Activated naive CD8-positive, alpha-beta T cell (primary cell): ENCODE measurements around the gene USP7.
A peak's percentile ranks its signal among the peaks of the same experiment; 100 is the strongest.

Source experiments
- H3K27ac Mint-ChIP-seq: one replicate; pipeline ENCODE4 v1.8.0; 2021; ENCODE audit warnings: mixed read lengths
- H3K27me3 Mint-ChIP-seq: one replicate; pipeline ENCODE4 v1.8.0; 2021; ENCODE audit warnings: mixed read lengths
- H3K36me3 Mint-ChIP-seq: one replicate; pipeline ENCODE4 v1.8.0; 2021; ENCODE audit warnings: mixed read lengths
- H3K4me1 Mint-ChIP-seq: one replicate; pipeline ENCODE4 v1.8.0; 2021; ENCODE audit warnings: low read depth, mixed read lengths
- H3K4me3 Mint-ChIP-seq: one replicate; pipeline ENCODE4 v1.8.0; 2021; ENCODE audit warnings: mild to moderate bottlenecking, mixed read lengths
- H3K9me3 Mint-ChIP-seq: one replicate; pipeline ENCODE4 v1.8.0; 2021; ENCODE audit warnings: low read depth, mixed read lengths

The USP7 gene

DNA sequence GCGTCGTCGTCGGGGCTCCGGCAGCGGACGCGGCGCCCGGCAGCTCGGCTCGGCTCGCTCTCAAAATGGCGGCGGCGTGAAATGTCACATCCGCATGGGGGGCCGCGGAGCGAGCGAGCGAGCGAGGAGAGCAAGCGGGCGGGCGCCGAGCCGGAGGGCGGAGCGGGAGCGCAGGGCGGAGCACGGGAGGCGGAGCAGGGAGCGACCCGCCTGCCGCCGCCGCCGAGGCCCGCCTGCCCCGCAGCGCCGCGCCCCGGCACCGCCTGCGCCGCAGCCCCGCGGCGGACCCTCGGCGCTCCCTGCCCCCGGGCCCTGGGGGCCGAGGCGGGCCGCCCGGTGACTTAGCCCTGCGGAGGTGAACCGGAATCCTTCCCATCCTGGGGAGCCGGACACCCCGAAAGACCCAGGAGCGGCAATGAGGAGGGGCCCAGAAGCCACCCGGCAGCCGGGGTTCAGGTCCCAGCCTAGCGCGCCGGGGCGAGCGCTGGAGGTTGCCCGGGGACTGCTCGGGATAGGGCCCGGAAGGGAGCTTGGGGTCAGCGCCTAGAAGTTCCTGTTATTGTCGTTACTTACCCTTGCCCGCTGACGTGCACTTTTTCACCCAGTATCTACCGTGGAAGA lies at the start of gene USP7:
Gene USP7, minus strand, starts transcription at position 86 of the 621 bp plus-strand sequence. CDS start 621 bp downstream, outside the sequence.
- H3K4me1 Mint-ChIP-seq: peaks cover 36% of the 10 kb centered on the region
- peak within 1 kb of the TSS; percentile 96 for H3K27ac Mint-ChIP-seq
- peaks cover 5% of the 10 kb centered on the region for H3K36me3 Mint-ChIP-seq
- peak within 1 kb of the TSS; percentile 99 for H3K4me3 Mint-ChIP-seq
- H3K9me3 Mint-ChIP-seq: no peaks in the 10 kb centered on the region
- no peaks in the 10 kb centered on the region for H3K27me3 Mint-ChIP-seq

DNA sequence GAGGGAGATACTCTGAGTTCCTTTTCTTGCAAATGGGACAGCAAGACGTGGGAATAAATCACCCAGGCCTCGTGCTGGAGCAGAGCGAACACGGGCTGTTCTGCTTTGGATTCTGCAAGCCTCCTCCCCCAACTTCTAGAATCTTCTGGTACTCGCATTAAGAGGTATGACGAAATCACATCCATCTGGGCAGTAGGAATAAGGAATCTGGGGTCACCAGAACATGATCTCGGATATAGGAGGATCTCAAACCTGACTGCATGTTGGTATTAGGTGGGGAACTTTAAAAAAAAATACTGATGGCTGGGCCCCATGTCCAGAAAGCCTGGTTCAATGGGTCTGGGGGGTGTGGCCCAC lies 49.8 kb upstream of the USP7 start:
- Mint-ChIP-seq H3K27me3 (peaks cover 5% of the 10 kb centered on the region), H3K36me3 (peaks cover 5% of the 10 kb centered on the region), H3K9me3 (no peaks in the 10 kb centered on the region), H3K4me3 (no peak overlapping the region), H3K4me1 (peaks cover 7% of the 10 kb centered on the region), H3K27ac (no peak overlapping the region)

DNA sequence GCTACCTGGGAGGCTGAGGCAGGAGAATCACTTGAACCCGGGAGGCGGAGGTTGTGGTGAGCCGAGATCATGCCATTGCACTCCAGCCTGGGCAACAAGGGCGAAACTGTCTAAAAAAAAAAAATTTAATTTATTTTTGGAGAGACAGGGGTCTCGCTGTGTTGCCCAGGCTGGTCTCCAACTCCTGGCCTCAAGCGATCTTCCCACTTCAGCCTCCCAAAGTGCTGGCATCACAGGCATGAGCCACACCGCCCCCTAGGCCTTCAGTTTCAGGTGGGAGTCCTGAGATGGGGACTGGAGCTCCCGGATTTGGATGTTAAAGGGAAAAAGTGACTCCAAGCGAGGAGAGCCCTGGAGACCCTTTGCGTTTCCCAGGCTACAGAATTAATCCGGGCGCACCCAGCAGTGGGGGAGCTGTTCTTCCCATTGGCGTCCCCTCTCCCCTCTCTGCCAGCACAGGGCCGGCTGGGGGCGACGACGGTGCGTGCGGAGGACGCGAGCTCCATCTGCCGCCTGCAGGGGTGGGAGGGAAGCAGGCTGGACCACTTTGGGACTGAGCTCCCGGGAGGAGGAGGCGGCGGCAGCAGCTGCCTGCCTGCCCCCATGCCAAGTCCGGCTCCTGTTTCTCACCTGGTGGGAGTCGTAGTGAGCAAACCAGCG lies 49.3 kb upstream of the USP7 start:
- H3K9me3 Mint-ChIP-seq: no peaks in the 10 kb centered on the region
- peaks cover 5% of the 10 kb centered on the region for H3K36me3 Mint-ChIP-seq
- peaks cover 5% of the 10 kb centered on the region for H3K27me3 Mint-ChIP-seq
- H3K27ac Mint-ChIP-seq: no peak overlapping the region
- H3K4me3 Mint-ChIP-seq: no peak overlapping the region
- peaks cover 9% of the 10 kb centered on the region for H3K4me1 Mint-ChIP-seq

DNA sequence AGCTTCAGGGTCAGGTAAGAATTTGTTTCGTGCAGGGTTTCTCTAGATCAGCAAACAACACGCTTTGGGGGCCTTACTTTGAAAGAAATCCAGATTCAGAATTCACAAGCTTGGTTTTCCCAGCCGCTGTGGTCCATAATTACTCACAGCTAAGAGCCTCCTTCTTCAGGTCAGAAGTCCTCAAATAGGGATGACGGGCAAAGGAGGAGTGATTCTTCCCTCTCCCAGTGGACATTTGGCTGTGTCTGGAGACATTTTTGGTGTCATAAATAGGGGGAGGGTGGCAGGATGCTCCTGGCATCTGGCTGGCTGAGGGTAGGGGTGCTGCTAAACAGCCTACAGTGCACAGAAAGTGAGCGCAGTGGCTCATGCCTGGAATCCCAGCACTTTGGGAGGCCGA lies 48.6 kb upstream of the USP7 start:
- H3K36me3 Mint-ChIP-seq: peaks cover 5% of the 10 kb centered on the region
- H3K27ac Mint-ChIP-seq: no peak overlapping the region
- H3K27me3 Mint-ChIP-seq: peaks cover 5% of the 10 kb centered on the region
- peaks cover 9% of the 10 kb centered on the region for H3K4me1 Mint-ChIP-seq
- no peak overlapping the region for H3K4me3 Mint-ChIP-seq
- H3K9me3 Mint-ChIP-seq: no peaks in the 10 kb centered on the region

DNA sequence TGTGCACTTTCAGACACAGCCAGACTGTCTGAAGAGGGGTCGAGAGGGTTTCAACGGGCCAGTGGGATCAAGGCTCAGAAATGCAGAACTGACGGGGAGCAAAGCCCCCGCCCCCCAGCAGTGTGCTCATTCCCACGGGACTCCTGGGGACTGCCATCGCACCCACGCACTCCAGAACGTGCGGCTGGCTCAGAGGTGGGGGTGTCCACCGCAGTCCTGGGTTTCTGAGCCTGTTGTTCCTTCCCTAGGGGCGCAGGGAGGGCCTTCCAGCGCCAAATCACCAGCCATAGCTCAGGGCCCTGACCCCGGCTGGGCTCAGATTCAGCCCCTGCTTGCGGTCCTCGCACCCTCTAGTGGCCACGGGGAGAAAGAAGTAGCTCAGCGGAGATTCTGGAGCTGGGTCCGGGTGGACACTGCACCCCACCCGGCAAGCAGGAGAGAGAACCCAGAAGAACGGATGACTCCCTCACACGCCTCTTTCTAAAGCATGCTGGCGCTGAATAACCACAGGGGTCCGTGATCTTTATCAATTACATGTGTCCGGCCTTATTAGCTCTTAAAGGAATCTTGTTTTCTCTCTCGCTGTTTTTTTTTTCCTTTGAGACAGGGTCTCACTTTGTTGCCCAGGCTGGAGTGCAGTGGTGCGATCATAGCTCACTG lies 45.0 kb upstream of the USP7 start:
- H3K36me3 Mint-ChIP-seq: no peaks in the 10 kb centered on the region
- H3K4me1 Mint-ChIP-seq: peaks cover 9% of the 10 kb centered on the region
- H3K9me3 Mint-ChIP-seq: no peaks in the 10 kb centered on the region
- H3K4me3 Mint-ChIP-seq: no peak overlapping the region
- peaks cover 4% of the 10 kb centered on the region for H3K27me3 Mint-ChIP-seq
- H3K27ac Mint-ChIP-seq: no peak overlapping the region

DNA sequence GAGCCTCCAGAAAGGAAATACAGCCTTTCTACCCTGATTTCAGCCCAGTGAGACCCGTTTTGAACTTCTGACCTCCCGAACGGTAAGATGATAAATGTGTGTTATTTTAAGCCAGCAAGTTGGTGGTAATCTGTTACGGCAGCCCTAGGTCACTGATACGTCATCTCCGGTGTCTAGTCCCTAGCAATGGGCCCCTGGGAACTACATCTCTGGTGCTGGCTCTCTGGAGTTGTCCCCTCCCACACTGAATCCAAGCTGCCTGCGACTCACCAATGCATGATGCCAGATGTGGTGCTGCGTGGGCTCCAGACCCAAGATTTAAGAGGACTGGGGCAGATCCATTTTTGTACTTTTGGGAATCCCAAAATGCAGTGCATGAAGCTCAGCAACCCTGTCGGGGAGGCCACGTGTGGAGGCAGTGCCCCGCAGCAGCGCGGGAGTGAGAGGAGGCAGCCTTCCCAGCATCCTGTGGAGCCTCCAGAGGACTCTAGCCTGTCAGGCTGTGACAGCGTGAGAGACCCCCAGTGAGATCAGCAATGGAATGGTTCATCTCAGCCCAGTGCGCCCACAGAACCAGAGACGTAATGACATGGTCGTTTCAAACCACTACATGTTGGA lies 43.6 kb upstream of the USP7 start:
- Mint-ChIP-seq H3K4me3 (no peak overlapping the region), H3K36me3 (no peaks in the 10 kb centered on the region), H3K9me3 (no peaks in the 10 kb centered on the region), H3K27ac (no peak overlapping the region), H3K4me1 (peaks cover 7% of the 10 kb centered on the region), H3K27me3 (peaks cover 4% of the 10 kb centered on the region)

DNA sequence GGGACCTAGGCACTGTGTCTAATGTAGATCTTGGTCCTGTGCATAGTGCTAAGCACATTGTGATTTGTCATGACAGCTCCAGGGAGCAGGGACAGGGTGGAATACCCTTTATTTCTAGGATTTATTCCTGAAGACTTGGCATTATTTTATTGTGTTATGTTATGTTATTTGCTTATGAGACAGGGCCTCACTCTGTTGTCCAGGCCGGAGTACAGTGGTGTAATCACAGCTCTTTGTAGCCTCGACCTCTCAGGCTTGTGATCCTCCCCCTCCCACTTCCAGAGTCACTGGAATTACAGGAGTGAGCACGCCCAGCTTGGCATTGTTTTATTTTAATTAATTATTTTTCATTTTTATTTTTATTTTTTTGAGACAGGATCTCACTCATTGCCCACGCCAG lies 40.5 kb upstream of the USP7 start:
- Mint-ChIP-seq H3K36me3 (no peaks in the 10 kb centered on the region), H3K9me3 (no peaks in the 10 kb centered on the region), H3K4me3 (no peak overlapping the region), H3K4me1 (peaks cover 7% of the 10 kb centered on the region), H3K27me3 (peaks cover 4% of the 10 kb centered on the region), H3K27ac (no peak overlapping the region)

DNA sequence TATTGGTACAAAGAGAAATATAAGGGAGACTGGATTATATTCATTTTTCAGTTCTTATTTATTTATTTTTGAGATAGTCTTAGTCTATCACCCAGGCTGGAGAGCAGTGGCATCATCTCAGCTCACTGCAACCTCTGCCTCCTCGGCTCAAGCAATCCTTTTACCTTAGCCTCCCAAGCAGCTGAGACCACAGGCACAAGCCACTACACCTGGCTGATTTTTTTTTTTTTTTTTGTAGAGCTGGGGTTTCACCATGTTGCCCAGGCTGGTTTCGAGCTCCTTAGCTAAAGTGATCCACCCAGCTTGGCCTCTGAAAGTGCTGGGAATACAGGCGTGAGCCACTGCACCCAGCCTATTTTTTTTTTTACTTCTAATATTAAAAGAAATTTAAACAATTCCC lies 40.1 kb upstream of the USP7 start:
- H3K27ac Mint-ChIP-seq: no peak overlapping the region
- peaks cover 4% of the 10 kb centered on the region for H3K4me1 Mint-ChIP-seq
- no peaks in the 10 kb centered on the region for H3K36me3 Mint-ChIP-seq
- H3K4me3 Mint-ChIP-seq: no peak overlapping the region
- H3K9me3 Mint-ChIP-seq: no peaks in the 10 kb centered on the region
- peaks cover 3% of the 10 kb centered on the region for H3K27me3 Mint-ChIP-seq

DNA sequence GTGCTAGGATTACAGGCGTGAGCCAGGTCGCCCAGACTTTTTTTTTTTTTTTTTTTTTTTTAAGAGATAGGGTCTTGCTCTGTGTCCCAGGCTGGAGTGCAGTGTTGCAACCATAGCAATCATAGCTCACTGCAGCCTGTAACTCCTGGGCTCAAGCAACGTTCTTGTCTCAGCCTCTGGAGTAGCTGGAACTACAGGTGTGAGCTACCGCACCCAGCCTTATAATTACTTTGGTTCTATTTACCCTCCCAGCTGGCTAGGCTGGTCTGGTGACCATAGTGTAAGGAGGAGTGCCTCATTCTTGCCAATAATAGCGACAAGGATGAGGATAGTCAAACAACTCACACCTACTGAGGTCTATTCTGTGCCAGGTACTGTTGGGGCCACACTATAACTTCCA lies 39.6 kb upstream of the USP7 start:
- Mint-ChIP-seq H3K4me3 (no peak overlapping the region), H3K9me3 (no peaks in the 10 kb centered on the region)

DNA sequence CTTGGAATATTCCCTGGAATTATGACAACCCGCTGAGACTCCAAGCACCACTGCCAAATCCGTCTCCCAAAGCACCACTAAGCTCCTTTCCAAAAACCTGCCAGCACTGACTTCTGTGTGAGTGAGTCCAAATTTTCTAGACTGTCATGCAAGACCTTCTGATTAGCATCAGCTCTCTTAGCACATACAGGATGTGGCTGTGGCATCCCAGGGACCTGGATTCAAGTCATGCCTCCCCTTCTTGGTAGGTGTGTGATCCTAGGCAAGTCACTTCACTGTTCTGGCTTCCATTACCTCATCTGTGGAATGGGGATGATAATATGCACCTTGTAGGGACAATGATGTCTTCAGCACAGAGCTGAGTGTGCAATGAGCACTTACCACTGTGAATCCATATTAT lies 38.3 kb upstream of the USP7 start:
- H3K4me3 Mint-ChIP-seq: no peak overlapping the region
- H3K27me3 Mint-ChIP-seq: peaks cover under 1% of the 10 kb centered on the region
- H3K4me1 Mint-ChIP-seq: no peaks in the 10 kb centered on the region

More for the DNA sequence above, 39.6 kb upstream of the USP7 start:
- Mint-ChIP-seq H3K27ac (no peak overlapping the region), H3K36me3 (no peaks in the 10 kb centered on the region), H3K27me3 (peaks cover 3% of the 10 kb centered on the region), H3K4me1 (peaks cover under 1% of the 10 kb centered on the region)

DNA sequence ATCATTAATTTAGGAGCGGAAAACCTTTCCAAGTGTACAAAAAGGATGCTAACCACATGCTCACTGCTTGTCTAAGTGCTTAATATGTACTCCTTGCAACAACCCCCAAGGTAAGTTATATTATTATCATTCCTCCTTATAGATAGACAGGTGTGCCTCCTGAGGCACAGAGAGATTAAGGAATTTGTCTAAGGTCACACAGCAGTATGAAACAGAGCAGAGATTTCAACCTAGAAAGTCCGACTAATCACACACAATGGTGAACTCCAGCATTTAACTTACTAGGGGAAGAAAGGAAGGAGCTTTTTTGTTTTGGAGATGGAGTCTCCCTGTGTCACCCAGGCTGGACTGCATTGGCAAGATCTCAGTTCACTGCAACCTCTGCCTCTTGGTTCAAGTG lies 37.0 kb upstream of the USP7 start:
- Mint-ChIP-seq H3K4me1 (no peaks in the 10 kb centered on the region), H3K36me3 (no peaks in the 10 kb centered on the region), H3K4me3 (no peak overlapping the region), H3K27me3 (no peaks in the 10 kb centered on the region), H3K27ac (no peak overlapping the region), H3K9me3 (no peaks in the 10 kb centered on the region)

More for the DNA sequence above, 38.3 kb upstream of the USP7 start:
- no peak overlapping the region for H3K27ac Mint-ChIP-seq
- H3K36me3 Mint-ChIP-seq: no peaks in the 10 kb centered on the region
- no peaks in the 10 kb centered on the region for H3K9me3 Mint-ChIP-seq

DNA sequence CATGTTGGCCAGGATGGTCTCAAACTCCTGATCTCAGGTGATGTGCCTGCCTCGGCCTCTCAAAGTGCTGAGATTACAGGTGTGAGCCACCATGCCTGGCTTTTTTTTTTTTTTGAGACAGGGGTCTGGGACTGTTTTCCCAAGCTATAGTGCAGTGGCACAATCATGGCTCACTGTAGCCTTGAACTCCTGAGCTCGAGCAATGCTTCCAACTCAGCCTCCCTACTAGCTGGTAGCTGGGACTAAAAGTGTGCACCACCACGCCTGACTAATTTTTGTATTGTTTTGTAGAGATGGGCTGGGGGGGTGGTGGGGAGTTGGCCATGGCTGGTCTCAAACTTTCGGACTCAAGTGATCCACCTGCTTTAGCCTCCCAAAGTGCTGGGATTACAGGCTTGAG lies 36.1 kb upstream of the USP7 start:
- Mint-ChIP-seq H3K36me3 (no peaks in the 10 kb centered on the region), H3K4me1 (no peaks in the 10 kb centered on the region), H3K4me3 (no peak overlapping the region), H3K27ac (no peak overlapping the region), H3K27me3 (no peaks in the 10 kb centered on the region), H3K9me3 (no peaks in the 10 kb centered on the region)

DNA sequence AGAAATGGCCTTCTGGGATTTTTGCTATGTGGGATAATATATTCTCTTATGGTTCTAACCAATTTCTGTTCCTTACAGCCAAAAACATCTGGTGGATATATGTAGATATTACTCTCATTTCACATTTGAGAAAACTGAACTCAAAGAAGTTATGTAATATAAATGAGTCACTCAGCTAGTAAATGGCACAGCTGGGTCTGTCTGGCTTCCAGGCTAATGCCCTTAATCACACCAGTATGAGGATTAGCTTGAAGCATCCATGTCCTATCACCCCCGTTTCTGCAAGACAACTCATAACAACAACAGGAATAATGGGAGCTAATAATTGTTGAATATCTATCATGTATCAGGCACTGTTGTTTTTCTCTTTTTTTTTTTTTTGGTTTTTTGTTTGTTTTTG lies 34.4 kb upstream of the USP7 start:
- no peak overlapping the region for H3K27ac Mint-ChIP-seq
- no peaks in the 10 kb centered on the region for H3K9me3 Mint-ChIP-seq
- H3K4me1 Mint-ChIP-seq: no peaks in the 10 kb centered on the region
- H3K27me3 Mint-ChIP-seq: no peaks in the 10 kb centered on the region
- no peak overlapping the region for H3K4me3 Mint-ChIP-seq
- H3K36me3 Mint-ChIP-seq: no peaks in the 10 kb centered on the region

DNA sequence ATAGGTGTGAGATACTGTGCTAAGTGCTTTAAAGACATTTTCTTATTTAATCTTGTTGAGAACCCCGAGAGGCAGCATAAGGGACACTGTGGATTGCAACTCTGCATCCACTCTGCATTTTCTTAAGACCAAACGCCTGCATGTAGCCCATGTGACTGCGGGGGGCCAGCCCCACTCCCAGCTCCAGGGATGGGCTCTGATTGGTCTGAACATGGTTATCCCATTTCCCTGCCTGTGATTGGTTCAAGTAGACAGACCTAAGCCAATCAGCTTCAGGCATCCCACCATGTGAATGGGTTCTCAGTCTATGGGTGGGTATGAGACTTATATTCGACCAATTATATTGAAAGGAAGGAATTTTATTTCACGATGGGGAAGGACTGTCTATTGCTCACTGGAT lies 33.2 kb upstream of the USP7 start:
- Mint-ChIP-seq H3K27ac (no peak overlapping the region), H3K27me3 (no peaks in the 10 kb centered on the region), H3K4me1 (no peaks in the 10 kb centered on the region), H3K4me3 (no peak overlapping the region), H3K9me3 (no peaks in the 10 kb centered on the region), H3K36me3 (no peaks in the 10 kb centered on the region)

DNA sequence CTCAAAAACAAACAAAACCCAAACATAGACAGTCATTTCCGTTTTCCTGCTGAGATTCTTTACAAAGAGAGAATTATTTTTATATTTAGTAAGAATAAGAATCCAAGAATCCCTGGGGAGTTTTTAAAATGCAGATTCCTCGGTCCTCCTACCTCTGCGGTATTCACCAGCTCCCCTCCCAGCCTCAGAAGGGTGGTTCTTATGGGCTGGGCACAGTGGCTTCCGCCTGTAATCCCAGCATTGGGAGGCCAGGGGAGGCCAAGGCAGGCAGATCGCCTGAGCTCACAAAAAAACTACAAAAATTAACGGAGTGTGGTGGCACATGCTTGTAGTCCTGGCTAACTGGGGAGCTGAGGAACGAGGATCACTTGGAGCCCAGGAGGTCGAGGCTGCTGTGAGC lies 26.7 kb upstream of the USP7 start:
- no peaks in the 10 kb centered on the region for H3K9me3 Mint-ChIP-seq

More for the DNA sequence above, 26.7 kb upstream of the USP7 start:
- no peaks in the 10 kb centered on the region for H3K4me1 Mint-ChIP-seq
- H3K27ac Mint-ChIP-seq: no peak overlapping the region
- H3K27me3 Mint-ChIP-seq: no peaks in the 10 kb centered on the region
- H3K4me3 Mint-ChIP-seq: no peak overlapping the region
- H3K36me3 Mint-ChIP-seq: no peaks in the 10 kb centered on the region
